Fibroblast of lung (primary cell): ENCODE measurements around the gene SCFD2.

ENCODE experiments used
- EZH2 ChIP-seq: IDR thresholded peaks from 2 replicates; pipeline ENCODE4 v1.5.1; 2012; ENCODE audit warnings: low read length, control low read depth, mild to moderate bottlenecking; ENCODE audit errors: missing control alignments
- TF ChIP-seq, protein P1 (sequence below), 2 donors: IDR thresholded peaks in 1 of 2; conservative IDR thresholded peaks in 1 of 2; 1 replicate in 1 of 2; 2 replicates in 1 of 2; pipeline ENCODE4 v1.5.1; 2011 to 2012; ENCODE audit warnings: low read length in 2 of 2, control low read depth in 1 of 2, inconsistent platforms in 1 of 2, low read depth in 1 of 2, mild to moderate bottlenecking in 1 of 2

- TF ChIP-seq, protein P1, sequence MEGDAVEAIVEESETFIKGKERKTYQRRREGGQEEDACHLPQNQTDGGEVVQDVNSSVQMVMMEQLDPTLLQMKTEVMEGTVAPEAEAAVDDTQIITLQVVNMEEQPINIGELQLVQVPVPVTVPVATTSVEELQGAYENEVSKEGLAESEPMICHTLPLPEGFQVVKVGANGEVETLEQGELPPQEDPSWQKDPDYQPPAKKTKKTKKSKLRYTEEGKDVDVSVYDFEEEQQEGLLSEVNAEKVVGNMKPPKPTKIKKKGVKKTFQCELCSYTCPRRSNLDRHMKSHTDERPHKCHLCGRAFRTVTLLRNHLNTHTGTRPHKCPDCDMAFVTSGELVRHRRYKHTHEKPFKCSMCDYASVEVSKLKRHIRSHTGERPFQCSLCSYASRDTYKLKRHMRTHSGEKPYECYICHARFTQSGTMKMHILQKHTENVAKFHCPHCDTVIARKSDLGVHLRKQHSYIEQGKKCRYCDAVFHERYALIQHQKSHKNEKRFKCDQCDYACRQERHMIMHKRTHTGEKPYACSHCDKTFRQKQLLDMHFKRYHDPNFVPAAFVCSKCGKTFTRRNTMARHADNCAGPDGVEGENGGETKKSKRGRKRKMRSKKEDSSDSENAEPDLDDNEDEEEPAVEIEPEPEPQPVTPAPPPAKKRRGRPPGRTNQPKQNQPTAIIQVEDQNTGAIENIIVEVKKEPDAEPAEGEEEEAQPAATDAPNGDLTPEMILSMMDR (conservative IDR thresholded peaks at IDR 0.05 in 1 of 2, IDR thresholded peaks at IDR 0.05 in 1 of 2; ENCODE audit: low read depth in 1 of 2, low read length in 2 of 2) = no peak
- TF ChIP-seq EZH2 = no peak
These were observed 138.4 kb downstream of the SCFD2 start for GRCh38 chr4:53227451-53227850.
